DOHH2 (cell line): Measurements from ENCODE around the gene PVRIG.

Experiments
- EZH2phosphoT487 ChIP-seq: fragments of 200-600 bp; sonication (generic); IDR thresholded peaks from 2 replicates; pipeline ENCODE4 v1.6.1; 2017; ENCODE audit warnings: borderline replicate concordance, mild to moderate bottlenecking, antibody characterized with exemption, low read length, moderate library complexity, mixed read lengths
- TF ChIP-seq, protein P1 (sequence below): fragments of 200-600 bp; sonication (generic); IDR thresholded peaks from one replicate; pipeline ENCODE4 v1.5.1; 2014; ENCODE audit warnings: antibody characterized with exemption, mild to moderate bottlenecking, low read depth, low read length; ENCODE audit not compliant: poor library complexity, severe bottlenecking

DNA sequence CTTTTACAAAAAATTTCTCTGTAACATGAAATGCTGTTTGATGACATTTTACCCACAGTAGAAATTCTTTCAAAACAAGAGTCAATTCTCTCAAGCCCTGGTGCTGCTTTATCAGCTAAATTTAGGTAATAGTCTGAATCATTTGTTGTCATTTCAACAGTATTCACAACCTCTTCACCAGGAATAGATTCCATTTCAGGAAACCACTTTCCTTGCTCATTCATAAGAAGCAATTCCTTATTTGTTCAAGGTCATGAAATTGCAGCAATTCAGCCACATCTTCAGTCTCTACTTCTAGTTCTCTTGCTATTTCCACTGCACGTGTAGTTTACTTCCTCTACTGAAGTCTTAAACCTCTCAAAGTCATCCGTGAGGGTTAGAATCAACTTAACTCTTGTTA lies 28.0 kb upstream of the PVRIG start:
- TF ChIP-seq, protein P1, sequence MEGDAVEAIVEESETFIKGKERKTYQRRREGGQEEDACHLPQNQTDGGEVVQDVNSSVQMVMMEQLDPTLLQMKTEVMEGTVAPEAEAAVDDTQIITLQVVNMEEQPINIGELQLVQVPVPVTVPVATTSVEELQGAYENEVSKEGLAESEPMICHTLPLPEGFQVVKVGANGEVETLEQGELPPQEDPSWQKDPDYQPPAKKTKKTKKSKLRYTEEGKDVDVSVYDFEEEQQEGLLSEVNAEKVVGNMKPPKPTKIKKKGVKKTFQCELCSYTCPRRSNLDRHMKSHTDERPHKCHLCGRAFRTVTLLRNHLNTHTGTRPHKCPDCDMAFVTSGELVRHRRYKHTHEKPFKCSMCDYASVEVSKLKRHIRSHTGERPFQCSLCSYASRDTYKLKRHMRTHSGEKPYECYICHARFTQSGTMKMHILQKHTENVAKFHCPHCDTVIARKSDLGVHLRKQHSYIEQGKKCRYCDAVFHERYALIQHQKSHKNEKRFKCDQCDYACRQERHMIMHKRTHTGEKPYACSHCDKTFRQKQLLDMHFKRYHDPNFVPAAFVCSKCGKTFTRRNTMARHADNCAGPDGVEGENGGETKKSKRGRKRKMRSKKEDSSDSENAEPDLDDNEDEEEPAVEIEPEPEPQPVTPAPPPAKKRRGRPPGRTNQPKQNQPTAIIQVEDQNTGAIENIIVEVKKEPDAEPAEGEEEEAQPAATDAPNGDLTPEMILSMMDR = no peak
- no peak for TF ChIP-seq EZH2phosphoT487
